GM23338 (cell line): Measurements from ENCODE around the gene INPP5D. TPM values are rescaled to one million over a fixed set of nuclear protein-coding genes. Genes with fewer than 3 reads are reported as not detected.

Experiments used
- ATAC-seq: fragments of 200-7000 bp; cut with Tn5 transposase; 3 replicates; pipeline ENCODE4 v1.9.1; 2020
- DNase-seq: peaks from one replicate; pipeline ENCODE4 v3.0.0-alpha.2; 2015; ENCODE audit warnings: low spot score
- H2AFZ ChIP-seq: fragments of 200-600 bp; sonication (generic); 2 replicates; pipeline ENCODE4 v1.8.0; 2016; ENCODE audit warnings: antibody characterized with exemption, mild to moderate bottlenecking, moderate library complexity
- H3F3A ChIP-seq: fragments of 200-600 bp; sonication (generic); replicated peaks from 2 replicates; pipeline ENCODE4 v1.8.0; 2017; ENCODE audit warnings: antibody characterized with exemption, mixed run types, low read depth
- H3K27ac ChIP-seq: fragments of 200-600 bp; sonication (generic); 2 replicates; pipeline ENCODE4 v1.6.1; 2016; ENCODE audit warnings: low read depth
- H3K27me3 ChIP-seq: fragments of 200-600 bp; sonication (generic); 2 replicates; pipeline ENCODE4 v1.8.0; 2016; ENCODE audit warnings: mild to moderate bottlenecking, mixed run types, moderate library complexity; ENCODE audit not compliant: insufficient read depth
- H3K36me3 ChIP-seq: fragments of 200-600 bp; sonication (generic); 2 replicates; pipeline ENCODE4 v1.8.0; 2016; ENCODE audit warnings: mild to moderate bottlenecking; ENCODE audit not compliant: insufficient read depth
- H3K4me1 ChIP-seq: fragments of 200-600 bp; sonication (generic); 2 replicates; pipeline ENCODE4 v1.8.0; 2016; ENCODE audit warnings: mild to moderate bottlenecking, moderate library complexity; ENCODE audit not compliant: insufficient read depth
- H3K4me2 ChIP-seq: fragments of 200-600 bp; sonication (generic); 2 replicates; pipeline ENCODE4 v1.7.1; 2017; ENCODE audit warnings: mixed run types
- H3K4me3 ChIP-seq: fragments of 200-600 bp; sonication (generic); 2 replicates; pipeline ENCODE4 v1.6.1; 2016; ENCODE audit warnings: mixed run types
- H3K79me2 ChIP-seq: fragments of 200-600 bp; sonication (generic); replicated peaks from 2 replicates; pipeline ENCODE4 v1.8.0; 2017; ENCODE audit warnings: mild to moderate bottlenecking; ENCODE audit not compliant: insufficient read depth
- H3K9me2 ChIP-seq: fragments of 200-600 bp; sonication (generic); 2 replicates; pipeline ENCODE4 v1.8.0; 2017; ENCODE audit not compliant: insufficient read depth
- H4K20me1 ChIP-seq: fragments of 200-600 bp; sonication (generic); replicated peaks from 2 replicates; pipeline ENCODE4 v1.8.0; 2017; ENCODE audit warnings: mild to moderate bottlenecking; ENCODE audit not compliant: insufficient read depth
- H3K27ac Mint-ChIP-seq: 2 replicates; pipeline ENCODE4 v1.8.0; 2020; ENCODE audit warnings: inconsistent platforms, mild to moderate bottlenecking, moderate library complexity, mixed read lengths
- H3K27me3 Mint-ChIP-seq: 3 replicates; pipeline ENCODE4 v1.8.0; 2022; ENCODE audit warnings: low read depth, mild to moderate bottlenecking, moderate library complexity, mixed read lengths, inconsistent platforms; ENCODE audit not compliant: insufficient read depth, poor library complexity
- H3K36me3 Mint-ChIP-seq: 3 replicates; pipeline ENCODE4 v1.8.0; 2021; ENCODE audit warnings: low read depth, mild to moderate bottlenecking, inconsistent platforms, moderate library complexity, mixed read lengths
- H3K4me1 Mint-ChIP-seq: 3 replicates; pipeline ENCODE4 v1.8.0; 2020; ENCODE audit warnings: mild to moderate bottlenecking, inconsistent platforms, mixed read lengths
- H3K4me3 Mint-ChIP-seq: 3 replicates; pipeline ENCODE4 v1.8.0; 2021; ENCODE audit warnings: moderate library complexity, mild to moderate bottlenecking, inconsistent platforms, mixed read lengths
- H3K9me3 Mint-ChIP-seq: 3 replicates; pipeline ENCODE4 v1.8.0; 2020; ENCODE audit warnings: moderate library complexity, mild to moderate bottlenecking, inconsistent platforms, mixed read lengths
- CREB1 ChIP-seq: fragments of 250-450 bp; sonication (Bioruptor Pico); IDR thresholded peaks from 2 replicates; pipeline ENCODE4 v1.5.0; 2020; ENCODE audit warnings: low read depth, mild to moderate bottlenecking, moderate library complexity
- EZH2phosphoT487 ChIP-seq: fragments of 200-600 bp; sonication (generic); IDR thresholded peaks from one replicate; pipeline ENCODE4 v1.8.1; 2018; ENCODE audit warnings: antibody characterized with exemption; ENCODE audit not compliant: unreplicated experiment
- JUNB ChIP-seq: IDR thresholded peaks from one replicate; pipeline ENCODE4 v1.6.1; 2016; ENCODE audit warnings: antibody characterized with exemption; ENCODE audit not compliant: unreplicated experiment
- NANOG ChIP-seq: IDR thresholded peaks from 2 replicates; pipeline ENCODE4 v1.6.1; 2016; ENCODE audit warnings: antibody characterized with exemption, borderline replicate concordance
- POLR2AphosphoS5 ChIP-seq: IDR thresholded peaks from 2 replicates; pipeline ENCODE4 v1.6.1; 2016; ENCODE audit warnings: antibody characterized with exemption, low read depth
- STAT1 ChIP-seq: IDR thresholded peaks from one replicate; pipeline ENCODE4 v1.6.1; 2016; ENCODE audit warnings: antibody characterized with exemption; ENCODE audit not compliant: unreplicated experiment
- ZNF114 ChIP-seq: fragments of 250-450 bp; sonication (Bioruptor Pico); IDR thresholded peaks from 2 replicates; pipeline ENCODE4 v1.5.0; 2020; ENCODE audit warnings: mild to moderate bottlenecking, moderate library complexity
- ZNF331 ChIP-seq: fragments of 250-450 bp; sonication (Bioruptor Pico); IDR thresholded peaks from 2 replicates; pipeline ENCODE4 v1.5.0; 2020; ENCODE audit warnings: low read depth, mild to moderate bottlenecking, moderate library complexity
- polyA plus RNA-seq: library from polyadenylated mRNA; unstranded; fragments of >200 nt; fragmentation: Nextera tagmentation; extraction: Ambion mirVana; gene quantifications from 2 replicates; pipeline ENCODE4 v1.2.1, GENCODE V29; 2016
- total RNA-seq: library from RNA; depleted of rRNA; stranded (reverse); fragments of >200 nt; shearing (Covaris generic); gene quantifications from 2 replicates; pipeline ENCODE4 v1.2.3, GENCODE V29; 2014
- TF ChIP-seq, protein P1 (sequence below), 2 experiments: fragments of 200-600 bp in 1 of 2; sonication (generic) in 1 of 2; conservative IDR thresholded peaks; 2 replicates each; pipeline versions ENCODE4 v1.5.1 to v1.6.1; 2016 to 2017; ENCODE audit warnings: antibody characterized with exemption in 2 of 2, low read depth in 2 of 2, mild to moderate bottlenecking in 2 of 2, moderate library complexity in 1 of 2
- TF ChIP-seq, protein P2 (sequence below): IDR thresholded peaks from one replicate; pipeline ENCODE4 v1.6.1; 2018; ENCODE audit warnings: antibody characterized with exemption; ENCODE audit not compliant: unreplicated experiment
- TF ChIP-seq, protein P3 (sequence below): fragments of 250-450 bp; sonication (Bioruptor Pico); IDR thresholded peaks from 2 replicates; pipeline ENCODE4 v1.5.0; 2020; ENCODE audit warnings: mild to moderate bottlenecking, moderate library complexity
- TF ChIP-seq, protein P4 (sequence below): IDR thresholded peaks from 2 replicates; pipeline ENCODE4 v1.6.1; 2016; ENCODE audit warnings: antibody characterized with exemption

Gene INPP5D
- total and polyA plus RNA-seq, 2 experiments from 2014 or later, result 6.6 to 8.3 TPM

DNA sequence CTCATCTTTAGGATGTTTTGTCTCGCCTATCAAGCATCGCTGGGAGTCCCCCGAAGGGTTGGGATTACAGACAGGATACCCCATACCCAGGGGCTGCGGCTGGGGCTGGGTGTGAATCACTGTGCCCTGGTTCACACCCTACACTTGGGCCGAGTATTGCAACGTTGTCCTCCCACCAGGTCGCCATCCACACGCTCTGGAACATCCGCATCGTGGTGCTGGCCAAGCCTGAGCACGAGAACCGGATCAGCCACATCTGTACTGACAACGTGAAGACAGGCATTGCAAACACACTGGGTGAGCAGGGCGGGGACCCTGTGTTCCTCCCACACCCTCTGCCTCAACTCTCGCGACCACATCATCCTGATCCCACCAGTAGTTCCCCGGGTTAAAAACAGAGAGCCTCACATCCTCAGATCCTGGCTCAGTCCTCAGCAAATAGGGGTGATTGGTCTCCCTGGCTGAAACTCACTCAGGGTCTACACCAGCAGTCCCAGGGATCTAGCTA lies 104.0 kb downstream of the INPP5D start:
- Mint-ChIP-seq H3K36me3 (peaks cover under 1% of the 10 kb centered on the region; the same call in 1 of the 3 replicates), H3K4me1 (peaks cover 11% of the 10 kb centered on the region), H3K27me3 (peaks cover 6% of the 10 kb centered on the region), H3K9me3 (no peaks in the 10 kb centered on the region), H3K4me3 (no peak overlapping the region), H3K27ac (no peak overlapping the region)
- H2AFZ ChIP-seq, result no peak overlapping the region
- ATAC-seq, result no peak
- no peak for DNase-seq
- H3K4me2 ChIP-seq, result no peak overlapping the region
- no peaks in the 10 kb centered on the region for H3K79me2 ChIP-seq
- no peaks in the 10 kb centered on the region for H4K20me1 ChIP-seq
- H3K4me1 ChIP-seq, result peaks cover 16% of the 10 kb centered on the region
- H3K9me2 ChIP-seq, result no peaks in the 10 kb centered on the region
- no peaks in the 10 kb centered on the region for H3K36me3 ChIP-seq
- no peak overlapping the region for H3K4me3 ChIP-seq
- H3F3A ChIP-seq, result no peaks in the 10 kb centered on the region
- no peaks in the 10 kb centered on the region for H3K27me3 ChIP-seq
- no peak overlapping the region for H3K27ac ChIP-seq
- TF ChIP-seq STAT1, result no peak
- TF ChIP-seq, protein P1, sequence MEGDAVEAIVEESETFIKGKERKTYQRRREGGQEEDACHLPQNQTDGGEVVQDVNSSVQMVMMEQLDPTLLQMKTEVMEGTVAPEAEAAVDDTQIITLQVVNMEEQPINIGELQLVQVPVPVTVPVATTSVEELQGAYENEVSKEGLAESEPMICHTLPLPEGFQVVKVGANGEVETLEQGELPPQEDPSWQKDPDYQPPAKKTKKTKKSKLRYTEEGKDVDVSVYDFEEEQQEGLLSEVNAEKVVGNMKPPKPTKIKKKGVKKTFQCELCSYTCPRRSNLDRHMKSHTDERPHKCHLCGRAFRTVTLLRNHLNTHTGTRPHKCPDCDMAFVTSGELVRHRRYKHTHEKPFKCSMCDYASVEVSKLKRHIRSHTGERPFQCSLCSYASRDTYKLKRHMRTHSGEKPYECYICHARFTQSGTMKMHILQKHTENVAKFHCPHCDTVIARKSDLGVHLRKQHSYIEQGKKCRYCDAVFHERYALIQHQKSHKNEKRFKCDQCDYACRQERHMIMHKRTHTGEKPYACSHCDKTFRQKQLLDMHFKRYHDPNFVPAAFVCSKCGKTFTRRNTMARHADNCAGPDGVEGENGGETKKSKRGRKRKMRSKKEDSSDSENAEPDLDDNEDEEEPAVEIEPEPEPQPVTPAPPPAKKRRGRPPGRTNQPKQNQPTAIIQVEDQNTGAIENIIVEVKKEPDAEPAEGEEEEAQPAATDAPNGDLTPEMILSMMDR (conservative IDR thresholded peaks at IDR 0.05; ENCODE audit: low read depth in 2 of 2), result no peak
- TF ChIP-seq, protein P2, sequence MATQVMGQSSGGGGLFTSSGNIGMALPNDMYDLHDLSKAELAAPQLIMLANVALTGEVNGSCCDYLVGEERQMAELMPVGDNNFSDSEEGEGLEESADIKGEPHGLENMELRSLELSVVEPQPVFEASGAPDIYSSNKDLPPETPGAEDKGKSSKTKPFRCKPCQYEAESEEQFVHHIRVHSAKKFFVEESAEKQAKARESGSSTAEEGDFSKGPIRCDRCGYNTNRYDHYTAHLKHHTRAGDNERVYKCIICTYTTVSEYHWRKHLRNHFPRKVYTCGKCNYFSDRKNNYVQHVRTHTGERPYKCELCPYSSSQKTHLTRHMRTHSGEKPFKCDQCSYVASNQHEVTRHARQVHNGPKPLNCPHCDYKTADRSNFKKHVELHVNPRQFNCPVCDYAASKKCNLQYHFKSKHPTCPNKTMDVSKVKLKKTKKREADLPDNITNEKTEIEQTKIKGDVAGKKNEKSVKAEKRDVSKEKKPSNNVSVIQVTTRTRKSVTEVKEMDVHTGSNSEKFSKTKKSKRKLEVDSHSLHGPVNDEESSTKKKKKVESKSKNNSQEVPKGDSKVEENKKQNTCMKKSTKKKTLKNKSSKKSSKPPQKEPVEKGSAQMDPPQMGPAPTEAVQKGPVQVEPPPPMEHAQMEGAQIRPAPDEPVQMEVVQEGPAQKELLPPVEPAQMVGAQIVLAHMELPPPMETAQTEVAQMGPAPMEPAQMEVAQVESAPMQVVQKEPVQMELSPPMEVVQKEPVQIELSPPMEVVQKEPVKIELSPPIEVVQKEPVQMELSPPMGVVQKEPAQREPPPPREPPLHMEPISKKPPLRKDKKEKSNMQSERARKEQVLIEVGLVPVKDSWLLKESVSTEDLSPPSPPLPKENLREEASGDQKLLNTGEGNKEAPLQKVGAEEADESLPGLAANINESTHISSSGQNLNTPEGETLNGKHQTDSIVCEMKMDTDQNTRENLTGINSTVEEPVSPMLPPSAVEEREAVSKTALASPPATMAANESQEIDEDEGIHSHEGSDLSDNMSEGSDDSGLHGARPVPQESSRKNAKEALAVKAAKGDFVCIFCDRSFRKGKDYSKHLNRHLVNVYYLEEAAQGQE, result no peak
- TF ChIP-seq POLR2AphosphoS5, result no peak
- TF ChIP-seq NANOG, result no peak
- TF ChIP-seq, protein P3, sequence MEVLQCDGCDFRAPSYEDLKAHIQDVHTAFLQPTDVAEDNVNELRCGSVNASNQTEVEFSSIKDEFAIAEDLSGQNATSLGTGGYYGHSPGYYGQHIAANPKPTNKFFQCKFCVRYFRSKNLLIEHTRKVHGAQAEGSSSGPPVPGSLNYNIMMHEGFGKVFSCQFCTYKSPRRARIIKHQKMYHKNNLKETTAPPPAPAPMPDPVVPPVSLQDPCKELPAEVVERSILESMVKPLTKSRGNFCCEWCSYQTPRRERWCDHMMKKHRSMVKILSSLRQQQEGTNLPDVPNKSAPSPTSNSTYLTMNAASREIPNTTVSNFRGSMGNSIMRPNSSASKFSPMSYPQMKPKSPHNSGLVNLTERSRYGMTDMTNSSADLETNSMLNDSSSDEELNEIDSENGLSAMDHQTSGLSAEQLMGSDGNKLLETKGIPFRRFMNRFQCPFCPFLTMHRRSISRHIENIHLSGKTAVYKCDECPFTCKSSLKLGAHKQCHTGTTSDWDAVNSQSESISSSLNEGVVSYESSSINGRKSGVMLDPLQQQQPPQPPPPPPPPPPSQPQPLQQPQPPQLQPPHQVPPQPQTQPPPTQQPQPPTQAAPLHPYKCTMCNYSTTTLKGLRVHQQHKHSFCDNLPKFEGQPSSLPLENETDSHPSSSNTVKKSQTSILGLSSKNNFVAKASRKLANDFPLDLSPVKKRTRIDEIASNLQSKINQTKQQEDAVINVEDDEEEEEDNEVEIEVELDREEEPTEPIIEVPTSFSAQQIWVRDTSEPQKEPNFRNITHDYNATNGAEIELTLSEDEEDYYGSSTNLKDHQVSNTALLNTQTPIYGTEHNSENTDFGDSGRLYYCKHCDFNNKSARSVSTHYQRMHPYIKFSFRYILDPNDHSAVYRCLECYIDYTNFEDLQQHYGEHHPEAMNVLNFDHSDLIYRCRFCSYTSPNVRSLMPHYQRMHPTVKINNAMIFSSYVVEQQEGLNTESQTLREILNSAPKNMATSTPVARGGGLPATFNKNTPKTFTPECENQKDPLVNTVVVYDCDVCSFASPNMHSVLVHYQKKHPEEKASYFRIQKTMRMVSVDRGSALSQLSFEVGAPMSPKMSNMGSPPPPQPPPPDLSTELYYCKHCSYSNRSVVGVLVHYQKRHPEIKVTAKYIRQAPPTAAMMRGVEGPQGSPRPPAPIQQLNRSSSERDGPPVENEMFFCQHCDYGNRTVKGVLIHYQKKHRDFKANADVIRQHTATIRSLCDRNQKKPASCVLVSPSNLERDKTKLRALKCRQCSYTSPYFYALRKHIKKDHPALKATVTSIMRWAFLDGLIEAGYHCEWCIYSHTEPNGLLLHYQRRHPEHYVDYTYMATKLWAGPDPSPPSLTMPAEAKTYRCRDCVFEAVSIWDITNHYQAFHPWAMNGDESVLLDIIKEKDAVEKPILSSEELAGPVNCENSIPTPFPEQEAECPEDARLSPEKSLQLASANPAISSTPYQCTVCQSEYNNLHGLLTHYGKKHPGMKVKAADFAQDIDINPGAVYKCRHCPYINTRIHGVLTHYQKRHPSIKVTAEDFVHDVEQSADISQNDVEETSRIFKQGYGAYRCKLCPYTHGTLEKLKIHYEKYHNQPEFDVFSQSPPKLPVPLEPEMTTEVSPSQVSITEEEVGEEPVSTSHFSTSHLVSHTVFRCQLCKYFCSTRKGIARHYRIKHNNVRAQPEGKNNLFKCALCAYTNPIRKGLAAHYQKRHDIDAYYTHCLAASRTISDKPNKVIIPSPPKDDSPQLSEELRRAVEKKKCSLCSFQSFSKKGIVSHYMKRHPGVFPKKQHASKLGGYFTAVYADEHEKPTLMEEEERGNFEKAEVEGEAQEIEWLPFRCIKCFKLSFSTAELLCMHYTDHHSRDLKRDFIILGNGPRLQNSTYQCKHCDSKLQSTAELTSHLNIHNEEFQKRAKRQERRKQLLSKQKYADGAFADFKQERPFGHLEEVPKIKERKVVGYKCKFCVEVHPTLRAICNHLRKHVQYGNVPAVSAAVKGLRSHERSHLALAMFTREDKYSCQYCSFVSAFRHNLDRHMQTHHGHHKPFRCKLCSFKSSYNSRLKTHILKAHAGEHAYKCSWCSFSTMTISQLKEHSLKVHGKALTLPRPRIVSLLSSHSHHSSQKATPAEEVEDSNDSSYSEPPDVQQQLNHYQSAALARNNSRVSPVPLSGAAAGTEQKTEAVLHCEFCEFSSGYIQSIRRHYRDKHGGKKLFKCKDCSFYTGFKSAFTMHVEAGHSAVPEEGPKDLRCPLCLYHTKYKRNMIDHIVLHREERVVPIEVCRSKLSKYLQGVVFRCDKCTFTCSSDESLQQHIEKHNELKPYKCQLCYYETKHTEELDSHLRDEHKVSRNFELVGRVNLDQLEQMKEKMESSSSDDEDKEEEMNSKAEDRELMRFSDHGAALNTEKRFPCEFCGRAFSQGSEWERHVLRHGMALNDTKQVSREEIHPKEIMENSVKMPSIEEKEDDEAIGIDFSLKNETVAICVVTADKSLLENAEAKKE (CRISPR knock-in tag), result no peak
- TF ChIP-seq ZNF114 (CRISPR knock-in tag), result no peak
- TF ChIP-seq CREB1 (CRISPR knock-in tag), result no peak
- TF ChIP-seq EZH2phosphoT487, result no peak
- TF ChIP-seq JUNB, result no peak
- TF ChIP-seq, protein P4, sequence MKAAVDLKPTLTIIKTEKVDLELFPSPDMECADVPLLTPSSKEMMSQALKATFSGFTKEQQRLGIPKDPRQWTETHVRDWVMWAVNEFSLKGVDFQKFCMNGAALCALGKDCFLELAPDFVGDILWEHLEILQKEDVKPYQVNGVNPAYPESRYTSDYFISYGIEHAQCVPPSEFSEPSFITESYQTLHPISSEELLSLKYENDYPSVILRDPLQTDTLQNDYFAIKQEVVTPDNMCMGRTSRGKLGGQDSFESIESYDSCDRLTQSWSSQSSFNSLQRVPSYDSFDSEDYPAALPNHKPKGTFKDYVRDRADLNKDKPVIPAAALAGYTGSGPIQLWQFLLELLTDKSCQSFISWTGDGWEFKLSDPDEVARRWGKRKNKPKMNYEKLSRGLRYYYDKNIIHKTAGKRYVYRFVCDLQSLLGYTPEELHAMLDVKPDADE, result no peak
- no peak for TF ChIP-seq ZNF331 (CRISPR knock-in tag)
